ENCODE measurements around the gene RNU5D-1. TPM values are rescaled to one million over a fixed set of nuclear protein-coding genes. Genes with fewer than 3 reads are reported as not detected.

Gene RNU5D-1
- total RNA-seq (2022) (not detected in 2 replicates), Bru-seq, nascent RNA (percentile 88 among the genes with signal in this experiment), BruChase-seq, experiment 1, labeled RNA remaining after a 6-hour chase (percentile 69 among the genes with signal in this experiment), BruChase-seq, experiment 2, labeled RNA remaining after a 2-hour chase (percentile 56 among the genes with signal in this experiment)
- long read RNA-seq, result 0 reads

DNA sequence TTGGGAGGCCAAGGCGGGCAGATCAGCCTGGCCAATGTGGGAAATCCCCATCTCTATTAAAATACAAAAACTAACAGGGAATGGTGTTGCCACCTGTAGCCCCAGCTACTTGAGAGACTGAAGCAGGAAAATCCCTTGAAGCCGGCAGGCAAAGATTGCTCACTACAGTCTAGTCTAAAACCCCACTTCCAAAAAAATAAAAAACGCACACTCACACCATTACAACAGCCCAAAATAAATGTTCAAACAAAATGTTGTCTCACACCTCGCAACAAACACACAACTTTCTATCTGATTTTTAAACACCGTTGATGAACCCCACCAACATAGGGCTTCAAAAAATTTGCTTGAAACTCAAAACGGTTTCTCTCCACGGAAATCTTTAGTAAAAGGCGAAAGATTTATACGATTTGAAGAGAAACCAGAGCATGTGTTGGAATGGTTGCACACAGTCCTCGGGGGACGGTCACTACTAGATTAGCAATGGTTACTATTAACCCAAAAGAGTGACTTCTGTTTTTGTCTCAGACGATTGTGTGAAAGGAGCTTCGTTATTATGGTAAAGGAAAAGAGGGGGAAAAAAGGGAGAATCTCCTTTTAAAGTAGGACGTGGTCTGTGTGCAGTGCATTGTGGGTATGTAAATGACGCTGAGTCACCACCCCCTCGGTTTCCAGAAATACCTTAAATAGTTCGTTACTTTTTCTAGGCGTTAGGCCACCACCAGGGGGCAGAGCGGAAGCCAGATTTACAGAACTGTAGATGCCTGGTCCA lies at the start of gene RNU5D-1:
RNU5D-1 (minus strand) TSS at position 430 of the 772 bp plus-strand sequence.
- TSS peak; percentile 100 for BruUV-seq (replicated peaks)
- intact Hi-C loops (cut with micrococcal nuclease; ENCODE audit: unreplicated experiment), result loop anchor here (1.0 kb wide), 1 partner anchor 8 kb away; the partner anchor contains the start of gene KIF2C
- Mint-ChIP-seq H3K27me3 (ENCODE audit: unreplicated experiment) (no peaks in the 10 kb centered on the region), H3K4me3 (ENCODE audit: low read depth, unreplicated experiment) (peak within 1 kb of the TSS; percentile 58), H3K4me1 (ENCODE audit: low read depth, unreplicated experiment) (peaks cover 19% of the 10 kb centered on the region), H3K36me3 (ENCODE audit: insufficient read depth, unreplicated experiment) (peaks cover 20% of the 10 kb centered on the region), H3K9me3 (ENCODE audit: low read depth, unreplicated experiment) (no peaks in the 10 kb centered on the region), H3K27ac (ENCODE audit: unreplicated experiment) (peak within 1 kb of the TSS; percentile 100)
- TF ChIP-seq, protein P1, sequence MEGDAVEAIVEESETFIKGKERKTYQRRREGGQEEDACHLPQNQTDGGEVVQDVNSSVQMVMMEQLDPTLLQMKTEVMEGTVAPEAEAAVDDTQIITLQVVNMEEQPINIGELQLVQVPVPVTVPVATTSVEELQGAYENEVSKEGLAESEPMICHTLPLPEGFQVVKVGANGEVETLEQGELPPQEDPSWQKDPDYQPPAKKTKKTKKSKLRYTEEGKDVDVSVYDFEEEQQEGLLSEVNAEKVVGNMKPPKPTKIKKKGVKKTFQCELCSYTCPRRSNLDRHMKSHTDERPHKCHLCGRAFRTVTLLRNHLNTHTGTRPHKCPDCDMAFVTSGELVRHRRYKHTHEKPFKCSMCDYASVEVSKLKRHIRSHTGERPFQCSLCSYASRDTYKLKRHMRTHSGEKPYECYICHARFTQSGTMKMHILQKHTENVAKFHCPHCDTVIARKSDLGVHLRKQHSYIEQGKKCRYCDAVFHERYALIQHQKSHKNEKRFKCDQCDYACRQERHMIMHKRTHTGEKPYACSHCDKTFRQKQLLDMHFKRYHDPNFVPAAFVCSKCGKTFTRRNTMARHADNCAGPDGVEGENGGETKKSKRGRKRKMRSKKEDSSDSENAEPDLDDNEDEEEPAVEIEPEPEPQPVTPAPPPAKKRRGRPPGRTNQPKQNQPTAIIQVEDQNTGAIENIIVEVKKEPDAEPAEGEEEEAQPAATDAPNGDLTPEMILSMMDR (IDR thresholded peaks at IDR 0.05; ENCODE audit: unreplicated experiment), result peak; percentile 74
- peak; percentile 96 for DNase-seq
- CTCF ChIA-PET, result interaction anchor here (1.0 to 1.7 kb wide), 4 partner anchors 9 to 573 kb away, joined by 3 to 11 read pairs (median 4); no protein-coding TSS in a partner anchor

DNA sequence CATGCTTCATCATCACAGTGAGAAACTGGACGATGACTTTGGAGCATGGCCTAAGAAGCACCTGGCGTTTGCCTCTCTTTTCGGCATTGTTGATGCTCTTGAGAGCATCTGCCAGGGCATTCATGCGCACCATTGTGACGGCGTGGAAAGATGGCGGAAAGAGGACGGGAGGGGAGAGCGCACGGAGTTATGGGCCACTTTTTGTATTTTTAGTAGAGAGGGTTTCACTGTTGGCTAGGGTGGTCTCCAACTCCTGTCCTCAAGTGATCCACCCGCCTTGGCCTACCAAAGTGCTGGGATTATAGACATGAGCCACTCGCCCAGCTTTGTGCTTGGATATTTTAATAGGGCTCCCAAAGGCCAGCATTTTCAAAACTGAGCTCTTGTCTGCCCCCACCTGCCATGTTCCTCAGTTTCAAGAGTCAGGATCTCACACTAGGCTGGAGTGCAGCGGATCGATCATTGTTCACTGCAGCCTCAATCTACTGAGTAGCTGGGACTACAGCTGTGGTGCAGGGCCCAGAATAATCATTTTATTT lies 49.7 kb upstream of the RNU5D-1 start:
- Mint-ChIP-seq H3K36me3 (ENCODE audit: insufficient read depth, unreplicated experiment) (peaks cover 80% of the 10 kb centered on the region), H3K9me3 (ENCODE audit: low read depth, unreplicated experiment) (no peaks in the 10 kb centered on the region), H3K4me1 (ENCODE audit: low read depth, unreplicated experiment) (peaks cover 19% of the 10 kb centered on the region), H3K27me3 (ENCODE audit: unreplicated experiment) (no peaks in the 10 kb centered on the region), H3K27ac (ENCODE audit: unreplicated experiment) (peak overlapping the region; percentile 71), H3K4me3 (ENCODE audit: low read depth, unreplicated experiment) (no peak overlapping the region)
- intact Hi-C loops (cut with micrococcal nuclease; ENCODE audit: unreplicated experiment), result no loop called here
- DNase-seq, result no peak
- BruUV-seq (replicated peaks), result no TSS peak
- TF ChIP-seq, protein P1 (IDR thresholded peaks at IDR 0.05; ENCODE audit: unreplicated experiment), result no peak
- CTCF ChIA-PET, result interaction anchor here (0.6 to 0.9 kb wide), 3 partner anchors 16 to 238 kb away, joined by 3 read pairs; no protein-coding TSS in a partner anchor

DNA sequence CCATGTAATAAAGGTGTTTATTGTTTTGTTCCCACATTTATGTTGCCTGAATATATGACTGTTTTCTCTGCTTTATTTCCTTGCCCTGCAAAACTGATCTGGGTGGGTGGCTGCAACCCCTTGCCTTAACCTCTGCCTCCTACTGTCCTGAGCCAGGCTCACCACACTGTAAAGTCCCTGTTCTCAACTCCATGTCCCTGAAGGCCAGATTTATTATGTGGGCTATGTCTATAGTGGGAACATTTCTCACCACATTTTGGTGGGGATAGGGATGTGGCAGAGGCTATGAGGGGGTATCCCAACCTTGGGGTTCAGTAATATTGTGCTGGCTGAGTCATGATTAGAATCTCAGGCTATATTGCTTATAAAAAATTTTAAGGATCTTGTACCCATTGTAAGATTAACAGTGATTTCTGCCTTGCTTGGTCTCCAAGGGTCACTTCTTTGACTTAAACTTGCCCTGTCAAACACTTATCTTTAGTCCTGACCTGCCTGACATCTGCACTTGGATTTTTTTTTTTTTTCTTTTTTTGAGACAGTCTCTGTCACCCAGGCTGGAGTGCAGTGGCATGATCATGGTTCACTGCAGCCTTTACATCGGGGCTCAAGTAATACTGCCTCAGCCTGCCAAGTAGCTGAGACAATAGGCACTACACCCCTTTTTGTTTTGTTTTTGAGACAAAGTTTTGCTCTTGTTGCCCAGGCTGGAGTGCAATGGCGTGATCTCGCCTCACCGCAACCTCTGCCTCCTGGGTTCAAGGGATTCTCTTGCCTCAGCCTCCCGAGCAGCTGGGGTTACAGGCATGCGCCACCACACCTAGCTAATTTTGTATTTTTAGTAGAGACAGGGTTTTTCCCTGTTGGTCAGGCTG lies 48.0 kb upstream of the RNU5D-1 start:
- no peaks in the 10 kb centered on the region for H3K9me3 Mint-ChIP-seq (ENCODE audit: low read depth, unreplicated experiment)
- no peaks in the 10 kb centered on the region for H3K27me3 Mint-ChIP-seq (ENCODE audit: unreplicated experiment)
- intact Hi-C loops (cut with micrococcal nuclease; ENCODE audit: unreplicated experiment), result no loop called here
- no peak overlapping the region for H3K27ac Mint-ChIP-seq (ENCODE audit: unreplicated experiment)
- H3K36me3 Mint-ChIP-seq (ENCODE audit: insufficient read depth, unreplicated experiment), result peaks cover 89% of the 10 kb centered on the region
- H3K4me1 Mint-ChIP-seq (ENCODE audit: low read depth, unreplicated experiment), result peaks cover 19% of the 10 kb centered on the region
- no peak overlapping the region for H3K4me3 Mint-ChIP-seq (ENCODE audit: low read depth, unreplicated experiment)
- no TSS peak for BruUV-seq (replicated peaks)
- TF ChIP-seq, protein P1 (IDR thresholded peaks at IDR 0.05; ENCODE audit: unreplicated experiment), result no peak
- no peak for DNase-seq
- CTCF ChIA-PET, result no interaction called here
